Esophagus squamous epithelium (tissue), 4 donors: ENCODE data around the gene PKMYT1.

Experiments
- POLR2A ChIP-seq, 4 donors: fragments of 450-650 bp; IDR thresholded peaks; one replicate each; pipeline ENCODE4 v1.6.1; 2017; ENCODE audit warnings: antibody characterized with exemption in 4 of 4, mild to moderate bottlenecking in 4 of 4, moderate library complexity in 3 of 4
- TF ChIP-seq, protein P1 (sequence below), 6 experiments: fragments of 450-650 bp in 4 of 6; fragments of 200-600 bp in 2 of 6; sonication (generic) in 2 of 6; IDR thresholded peaks; one replicate each; pipeline ENCODE4 v1.5.1; 2016 to 2019; ENCODE audit warnings: antibody characterized with exemption in 6 of 6, mild to moderate bottlenecking in 4 of 6, moderate library complexity in 4 of 6

DNA sequence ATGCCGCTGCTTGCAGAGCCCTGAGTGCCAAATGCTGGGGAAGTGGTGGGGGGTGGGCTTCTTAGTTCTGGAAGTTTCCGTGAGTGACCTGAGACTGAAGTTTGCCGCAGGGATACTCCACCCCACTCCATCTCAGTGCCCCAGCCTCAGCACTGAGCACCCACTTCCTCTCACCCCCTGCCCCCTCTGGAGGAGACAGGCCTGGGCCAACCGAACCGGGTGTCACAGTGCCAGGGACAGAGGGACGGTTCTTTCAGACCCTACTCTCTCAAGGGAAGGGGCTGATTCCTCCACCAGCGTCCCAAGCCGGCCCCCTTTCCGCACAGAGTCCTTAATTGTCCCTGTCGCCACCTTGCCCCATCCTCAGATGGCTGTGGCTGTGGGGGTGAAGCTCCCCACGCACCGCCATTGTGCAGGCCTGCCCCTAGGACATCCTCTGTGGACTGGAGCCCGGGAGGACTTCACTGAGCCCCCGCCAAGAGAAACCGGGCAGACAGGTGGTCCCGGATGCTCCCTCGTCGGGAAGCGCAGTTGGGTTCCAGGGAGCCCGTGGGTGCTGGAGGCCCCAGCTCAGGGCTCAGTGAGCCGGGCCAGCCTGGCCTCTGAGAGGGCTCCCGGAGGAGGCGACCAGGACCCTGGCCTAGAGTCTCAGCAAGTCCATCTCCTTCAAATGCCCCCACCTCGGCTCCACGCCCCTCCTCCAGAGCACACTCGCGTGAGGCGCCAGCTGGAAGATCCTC, 17.7 kb downstream of the PKMYT1 start:
- TF ChIP-seq, protein P1, sequence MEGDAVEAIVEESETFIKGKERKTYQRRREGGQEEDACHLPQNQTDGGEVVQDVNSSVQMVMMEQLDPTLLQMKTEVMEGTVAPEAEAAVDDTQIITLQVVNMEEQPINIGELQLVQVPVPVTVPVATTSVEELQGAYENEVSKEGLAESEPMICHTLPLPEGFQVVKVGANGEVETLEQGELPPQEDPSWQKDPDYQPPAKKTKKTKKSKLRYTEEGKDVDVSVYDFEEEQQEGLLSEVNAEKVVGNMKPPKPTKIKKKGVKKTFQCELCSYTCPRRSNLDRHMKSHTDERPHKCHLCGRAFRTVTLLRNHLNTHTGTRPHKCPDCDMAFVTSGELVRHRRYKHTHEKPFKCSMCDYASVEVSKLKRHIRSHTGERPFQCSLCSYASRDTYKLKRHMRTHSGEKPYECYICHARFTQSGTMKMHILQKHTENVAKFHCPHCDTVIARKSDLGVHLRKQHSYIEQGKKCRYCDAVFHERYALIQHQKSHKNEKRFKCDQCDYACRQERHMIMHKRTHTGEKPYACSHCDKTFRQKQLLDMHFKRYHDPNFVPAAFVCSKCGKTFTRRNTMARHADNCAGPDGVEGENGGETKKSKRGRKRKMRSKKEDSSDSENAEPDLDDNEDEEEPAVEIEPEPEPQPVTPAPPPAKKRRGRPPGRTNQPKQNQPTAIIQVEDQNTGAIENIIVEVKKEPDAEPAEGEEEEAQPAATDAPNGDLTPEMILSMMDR (IDR thresholded peaks at IDR 0.05) = no peak
- TF ChIP-seq POLR2A (IDR thresholded peaks at IDR 0.05) = no peak
